BLaER1 treated with 17β-estradiol and CSF1 and Interleukin-3, amounts not matched to agents 10 nM and 100 nM (cell line): ENCODE results near the gene EMP1.

Experiments used
- H3K27ac ChIP-seq, 11 experiments: shearing (Covaris generic); formaldehyde crosslinking; 2 replicates each; pipeline ENCODE4 v1.8.1; 2022
- H3K27me3 ChIP-seq, 11 experiments: shearing (Covaris generic); formaldehyde crosslinking; 2 replicates each; pipeline ENCODE4 v1.8.1; 2022
- H3K36me3 ChIP-seq, 11 experiments: shearing (Covaris generic); formaldehyde crosslinking; 2 replicates each; pipeline ENCODE4 v1.8.1; 2022
- H3K4me1 ChIP-seq, 10 experiments: shearing (Covaris generic); formaldehyde crosslinking; 2 replicates each; pipeline ENCODE4 v1.8.1; 2022
- H3K4me2 ChIP-seq, 11 experiments: shearing (Covaris generic); formaldehyde crosslinking; 2 replicates each; pipeline ENCODE4 v1.8.1; 2022
- H3K4me3 ChIP-seq, 10 experiments: shearing (Covaris generic); formaldehyde crosslinking; 2 replicates each; pipeline ENCODE4 v1.8.1; 2022
- H3K9ac ChIP-seq, 11 experiments: shearing (Covaris generic); formaldehyde crosslinking; 2 replicates each; pipeline ENCODE4 v1.8.1; 2022
- H3K9me3 ChIP-seq, 11 experiments: shearing (Covaris generic); formaldehyde crosslinking; replicated peaks in 1 of 11; 2 replicates each; pipeline ENCODE4 v1.8.1; 2022
- H4K20me1 ChIP-seq, 11 experiments: shearing (Covaris generic); formaldehyde crosslinking; 2 replicates each; pipeline ENCODE4 v1.8.1; 2022
- Cebpa-rat ChIP-seq, 11 experiments: shearing (Covaris generic); IDR thresholded peaks; 2 replicates each; pipeline ENCODE4 v1.8.1; 2022

Gene EMP1

DNA sequence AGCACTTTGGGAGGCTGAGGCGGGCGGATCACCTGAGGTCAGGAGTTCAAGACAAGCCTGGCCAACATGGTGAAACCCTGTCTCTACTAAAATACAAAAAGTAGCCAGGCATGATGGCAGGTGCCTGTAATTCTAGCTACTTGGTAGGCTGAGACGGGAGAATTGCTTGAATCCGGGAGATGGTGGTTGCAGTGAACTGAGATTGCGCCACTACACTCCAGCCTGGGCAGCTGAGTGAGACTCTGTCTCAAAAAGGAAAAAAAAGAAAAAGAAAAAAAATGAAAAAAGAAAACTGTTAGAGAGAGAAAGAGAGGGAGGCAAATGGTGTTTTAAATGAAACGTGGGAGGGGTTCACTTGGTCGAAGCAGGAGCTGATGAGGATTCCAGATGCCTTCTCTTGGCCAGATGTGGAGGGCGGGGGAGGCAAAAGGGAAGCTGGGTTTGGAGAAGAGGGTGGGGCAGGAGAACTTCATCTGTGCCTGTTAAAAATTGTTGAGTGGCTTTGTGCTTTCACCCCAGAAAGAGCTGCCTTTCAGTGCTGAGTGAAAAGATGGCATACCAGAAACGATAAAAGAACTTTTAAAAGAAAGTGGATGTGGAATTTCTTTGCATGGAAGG is 1.1 kb downstream of the EMP1 start:
- Histone ChIP-seq H3K4me2 (peak overlapping the region; percentile 88 to 99 (median 94)), H3K36me3 (peaks cover 0 to 16% (median 0%) of the 10 kb centered on the region in 11 experiments; a peak in 4 of 22 replicates), H3K27ac (peak overlapping the region in 6 of 11 experiments; percentile 31 to 92 (median 78); a peak in 10 of 22 replicates)

DNA sequence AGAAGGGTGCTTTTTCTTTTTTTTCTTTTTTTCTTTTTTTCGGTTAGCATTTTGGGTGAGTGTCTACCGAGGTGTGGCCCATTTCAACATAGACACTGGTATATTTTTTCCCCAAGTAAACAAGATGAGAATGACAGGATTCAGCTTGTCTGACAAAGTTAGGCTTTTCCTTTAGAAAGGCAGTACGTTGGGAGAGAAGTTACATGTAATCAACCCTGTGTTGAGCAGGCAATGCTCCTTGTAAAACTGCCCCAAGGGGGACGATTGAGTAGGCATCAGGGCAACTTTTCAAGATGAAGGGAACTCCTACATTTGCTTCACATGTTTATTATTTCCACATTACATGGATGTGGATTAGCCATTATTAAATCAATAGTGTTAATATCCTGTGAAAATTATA is 1.7 kb downstream of the EMP1 start:
- Histone ChIP-seq H4K20me1 (peaks cover 0 to 34% (median 0%) of the 10 kb centered on the region in 11 experiments; a peak in 5 of 22 replicates), H3K9me3 (no peaks in the 10 kb centered on the region), H3K4me2 (peak overlapping the region; percentile 88 to 99 (median 94)), H3K36me3 (peaks cover 0 to 22% (median 0%) of the 10 kb centered on the region in 11 experiments; a peak in 4 of 22 replicates), H3K4me1 (peaks cover 70 to 98% (median 91%) of the 10 kb centered on the region in 10 experiments), H3K9ac (peak overlapping the region in 5 of 11 experiments; percentile 51 to 90 (median 84); a peak in 7 of 22 replicates), H3K27me3 (peaks cover 0 to 10% (median 0%) of the 10 kb centered on the region in 11 experiments; a peak in 4 of 22 replicates), H3K4me3 (peak overlapping the region in 7 of 10 experiments; percentile 54 to 74 (median 69); a peak in 12 of 20 replicates), H3K27ac (peak overlapping the region in 3 of 11 experiments; percentile 78 to 92 (median 83); a peak in 6 of 22 replicates)
- no peak for TF ChIP-seq Cebpa-rat (IDR thresholded peaks at IDR 0.05)

More for the DNA sequence above, 1.1 kb downstream of the EMP1 start:
- 0 out of 22 replicates have a peak, but pooled peaks of 2 of the 11 experiments have one; percentile 9 to 24 for TF ChIP-seq Cebpa-rat (IDR thresholded peaks at IDR 0.05)
- peaks cover 0 to 28% (median 0%) of the 10 kb centered on the region in 11 experiments; a peak in 5 of 22 replicates for H4K20me1 ChIP-seq
- no peaks in the 10 kb centered on the region for H3K9me3 ChIP-seq
- H3K4me3 ChIP-seq, result peak overlapping the region in 8 of 10 experiments; percentile 39 to 74 (median 62); a peak in 14 of 20 replicates
- peaks cover 0 to 10% (median 0%) of the 10 kb centered on the region in 11 experiments; a peak in 4 of 22 replicates for H3K27me3 ChIP-seq
- H3K9ac ChIP-seq, result peak overlapping the region in 5 of 11 experiments; percentile 51 to 90 (median 84); a peak in 11 of 22 replicates
- peaks cover 73 to 92% (median 87%) of the 10 kb centered on the region in 10 experiments for H3K4me1 ChIP-seq

DNA sequence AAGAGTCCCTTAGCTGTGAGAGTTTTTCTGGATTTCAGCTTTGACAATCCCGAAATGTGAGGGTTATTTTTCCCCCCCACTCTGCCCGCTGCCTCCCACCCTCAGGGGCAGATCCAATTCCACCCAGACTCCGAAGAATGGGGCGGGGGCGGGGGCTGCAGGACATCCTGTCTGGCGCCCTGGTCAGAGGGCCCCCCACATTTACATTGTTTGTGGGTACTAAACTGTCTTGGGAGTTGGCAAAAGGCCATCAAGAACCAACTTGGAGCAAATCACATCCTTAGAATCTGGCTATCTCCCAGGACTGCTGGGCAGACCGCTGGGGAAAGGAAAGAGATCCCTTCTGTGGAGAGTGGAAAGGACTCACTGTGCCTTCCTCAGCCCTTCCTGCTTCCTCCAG is 2.4 kb downstream of the EMP1 start:
- Histone ChIP-seq H3K4me1 (peaks cover 63 to 96% (median 87%) of the 10 kb centered on the region in 10 experiments), H3K4me2 (peak overlapping the region; percentile 16 to 99 (median 94); a peak in 21 of 22 replicates), H3K9me3 (no peaks in the 10 kb centered on the region), H3K27ac (peak overlapping the region in 6 of 11 experiments; percentile 3 to 92 (median 47); a peak in 6 of 22 replicates), H3K9ac (peak overlapping the region in 3 of 11 experiments; percentile 84 to 90 (median 85); a peak in 5 of 22 replicates), H3K27me3 (peaks cover 0 to 10% (median 0%) of the 10 kb centered on the region in 11 experiments; a peak in 4 of 22 replicates), H4K20me1 (peaks cover 0 to 41% (median 0%) of the 10 kb centered on the region in 11 experiments; a peak in 5 of 22 replicates), H3K4me3 (peak overlapping the region in 4 of 10 experiments; percentile 69 to 74 (median 72); a peak in 8 of 20 replicates), H3K36me3 (peaks cover 0 to 28% (median 0%) of the 10 kb centered on the region in 11 experiments; a peak in 4 of 22 replicates)
- no peak for TF ChIP-seq Cebpa-rat (IDR thresholded peaks at IDR 0.05)

DNA sequence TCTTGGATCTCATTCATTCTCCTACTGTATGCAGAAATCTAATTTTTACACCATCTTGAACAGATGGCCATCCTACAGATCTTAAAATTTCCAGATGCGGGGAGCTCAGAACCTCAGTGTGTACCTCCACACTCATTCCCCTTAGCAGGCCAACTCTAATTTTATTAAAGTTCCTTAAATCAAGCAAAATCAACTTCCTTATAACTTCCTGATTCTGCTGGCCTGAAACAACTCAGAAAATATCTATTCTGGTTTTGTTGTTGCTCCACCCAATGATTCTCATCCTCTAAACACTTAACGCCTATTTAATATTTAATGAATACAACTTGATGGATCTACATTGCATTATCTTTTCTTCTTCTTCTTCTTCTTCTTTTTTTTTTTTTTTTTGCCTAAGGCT is 3.1 kb downstream of the EMP1 start:
- Histone ChIP-seq H3K4me1 (peaks cover 56 to 96% (median 83%) of the 10 kb centered on the region in 10 experiments), H3K4me2 (peak overlapping the region; percentile 16 to 99 (median 94); a peak in 21 of 22 replicates)
- TF ChIP-seq Cebpa-rat (IDR thresholded peaks at IDR 0.05), result no peak

DNA sequence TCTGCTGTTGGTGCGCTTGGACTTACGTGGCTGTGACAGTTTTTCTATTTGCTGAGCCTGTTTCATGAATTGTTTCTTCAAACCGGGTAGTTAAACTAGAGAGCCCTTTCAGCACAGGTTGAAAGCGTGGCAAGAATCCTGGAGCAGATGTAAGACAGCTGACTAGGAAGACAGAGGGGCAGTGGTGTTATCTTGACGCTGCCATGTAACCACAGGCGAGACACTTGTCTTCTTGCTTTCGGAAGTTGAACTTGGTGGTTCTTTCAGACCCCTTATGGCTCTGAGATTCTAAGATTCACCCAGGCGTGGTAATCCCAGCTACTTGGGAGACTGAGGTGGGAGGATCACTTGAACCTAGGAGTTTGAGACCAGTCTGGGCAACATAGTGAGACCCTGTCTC is 4.3 kb downstream of the EMP1 start:
- peak overlapping the region in 3 of 10 experiments; percentile 69 to 74 (median 73); a peak in 5 of 20 replicates for H3K4me3 ChIP-seq
- TF ChIP-seq Cebpa-rat (IDR thresholded peaks at IDR 0.05), result no peak
- H3K9me3 ChIP-seq, result no peaks in the 10 kb centered on the region
- H3K27me3 ChIP-seq, result peaks cover 0 to 10% (median 0%) of the 10 kb centered on the region in 11 experiments; a peak in 4 of 22 replicates
- peaks cover 47 to 95% (median 79%) of the 10 kb centered on the region in 10 experiments for H3K4me1 ChIP-seq
- no peak overlapping the region for H3K27ac ChIP-seq
- peak overlapping the region in 1 of 11 experiments; percentile 9; a peak in 1 of 22 replicates for H3K9ac ChIP-seq
- peaks cover 0 to 60% (median 0%) of the 10 kb centered on the region in 11 experiments; a peak in 5 of 22 replicates for H4K20me1 ChIP-seq
- peak overlapping the region; percentile 53 to 99 (median 88) for H3K4me2 ChIP-seq
- peaks cover 0 to 35% (median 0%) of the 10 kb centered on the region in 11 experiments; a peak in 4 of 22 replicates for H3K36me3 ChIP-seq

More for the DNA sequence above, 3.1 kb downstream of the EMP1 start:
- Histone ChIP-seq H3K9me3 (no peaks in the 10 kb centered on the region), H3K36me3 (peaks cover 0 to 35% (median 0%) of the 10 kb centered on the region in 11 experiments; a peak in 4 of 22 replicates), H3K27ac (peak overlapping the region in 4 of 11 experiments; percentile 3 to 92 (median 44); a peak in 6 of 22 replicates), H3K4me3 (peak overlapping the region in 4 of 10 experiments; percentile 49 to 74 (median 71); a peak in 8 of 20 replicates), H4K20me1 (peaks cover 0 to 48% (median 0%) of the 10 kb centered on the region in 11 experiments; a peak in 5 of 22 replicates), H3K27me3 (peaks cover 0 to 10% (median 0%) of the 10 kb centered on the region in 11 experiments; a peak in 4 of 22 replicates), H3K9ac (peak overlapping the region in 2 of 11 experiments; percentile 84 to 90; a peak in 2 of 22 replicates)

DNA sequence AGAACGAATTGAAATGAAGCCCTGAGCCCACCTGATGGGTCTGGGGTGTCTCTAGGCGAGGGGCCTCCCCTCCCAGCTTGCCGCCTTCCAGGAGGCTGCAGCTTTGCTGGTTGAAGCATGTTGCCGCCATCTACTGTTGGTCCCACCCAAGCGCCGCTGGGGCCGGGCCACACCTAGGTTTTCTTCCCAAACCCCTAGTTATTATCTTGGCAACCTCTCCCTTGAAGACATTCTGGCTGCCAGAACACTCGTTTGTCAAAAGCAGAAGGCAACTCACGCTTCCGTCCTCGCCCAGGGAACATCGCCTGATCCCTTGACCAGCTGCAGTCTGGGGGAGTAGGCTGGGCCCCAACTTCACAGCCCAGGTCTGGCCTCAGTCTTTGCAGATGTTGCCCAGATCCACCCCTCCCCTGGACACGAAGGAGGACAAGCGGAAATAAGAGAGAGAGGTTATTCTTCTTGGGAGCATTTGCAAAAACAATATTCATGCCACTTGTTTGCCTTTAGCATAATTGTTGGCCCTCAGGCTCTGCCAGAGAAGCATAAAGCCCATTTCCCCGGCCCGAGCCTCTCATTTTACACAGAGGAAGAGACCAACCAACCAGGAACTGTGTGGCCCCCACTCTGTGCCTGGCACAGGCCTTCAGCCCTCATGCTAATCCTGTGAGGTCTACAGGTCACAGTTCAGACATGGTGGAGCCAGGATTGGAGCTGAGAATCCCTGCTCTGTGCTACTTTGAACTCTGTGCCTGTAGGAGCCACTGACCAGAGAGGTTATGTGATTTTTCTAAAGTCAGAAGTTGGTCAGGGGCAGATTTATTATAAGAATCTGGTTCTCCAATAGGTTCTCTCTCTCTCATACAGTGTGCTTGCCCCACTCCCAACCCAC is 6.8 kb downstream of the EMP1 start:
- no peak overlapping the region for H3K27ac ChIP-seq

DNA sequence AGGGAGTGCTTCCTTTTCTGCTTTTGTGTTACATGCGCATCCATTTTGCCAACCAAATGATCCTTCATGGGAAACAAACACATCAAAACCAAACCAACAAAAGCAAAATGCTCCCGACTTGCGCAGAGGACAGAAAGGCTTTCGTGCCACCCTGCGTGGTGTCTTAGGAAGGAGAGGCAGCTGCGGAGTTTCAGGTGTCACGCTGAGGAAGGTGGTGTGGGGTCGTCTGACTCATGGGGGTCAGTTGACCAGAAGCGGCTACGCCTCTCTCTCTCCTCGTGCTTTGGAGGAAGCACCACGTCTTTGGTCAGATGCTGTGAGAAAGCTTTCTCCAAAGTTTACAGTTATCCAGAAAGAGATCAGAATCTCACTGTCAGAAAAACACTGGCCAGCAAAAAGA is 7.9 kb downstream of the EMP1 start:
- peaks cover 33 to 100% (median 83%) of the 10 kb centered on the region in 10 experiments for H3K4me1 ChIP-seq
- no peak overlapping the region for H3K27ac ChIP-seq
- peak overlapping the region in 4 of 11 experiments; percentile 4 to 99 (median 98); a peak in 7 of 22 replicates for H3K4me2 ChIP-seq

More for the DNA sequence above, 6.8 kb downstream of the EMP1 start:
- peaks cover 0 to 35% (median 0%) of the 10 kb centered on the region in 11 experiments; a peak in 4 of 22 replicates for H3K36me3 ChIP-seq
- peak overlapping the region in 1 of 11 experiments; percentile 19; a peak in 2 of 22 replicates for H3K9ac ChIP-seq
- no peaks in the 10 kb centered on the region for H3K9me3 ChIP-seq
- no peak for TF ChIP-seq Cebpa-rat (IDR thresholded peaks at IDR 0.05)
- peaks cover 0 to 85% (median 0%) of the 10 kb centered on the region in 11 experiments; a peak in 5 of 22 replicates for H4K20me1 ChIP-seq
- H3K4me2 ChIP-seq, result peak overlapping the region in 8 of 11 experiments; percentile 10 to 99 (median 30); a peak in 12 of 22 replicates
- H3K4me3 ChIP-seq, result no peak overlapping the region
- peaks cover 37 to 100% (median 83%) of the 10 kb centered on the region in 10 experiments for H3K4me1 ChIP-seq
- H3K27me3 ChIP-seq, result peaks cover 0 to 5% (median 0%) of the 10 kb centered on the region in 11 experiments; a peak in 2 of 22 replicates

More for the DNA sequence above, 7.9 kb downstream of the EMP1 start:
- Histone ChIP-seq H4K20me1 (peaks cover 0 to 96% (median 0%) of the 10 kb centered on the region in 11 experiments; a peak in 5 of 22 replicates), H3K36me3 (peaks cover 0 to 35% (median 0%) of the 10 kb centered on the region in 11 experiments; a peak in 4 of 22 replicates), H3K27me3 (0 out of 22 replicates have a peak, but pooled peaks cover 0 to 4% (median 0%) of the 10 kb centered on the region in 11 experiments), H3K9ac (peak overlapping the region in 1 of 11 experiments; percentile 29; a peak in 1 of 22 replicates), H3K9me3 (no peaks in the 10 kb centered on the region), H3K4me3 (no peak overlapping the region)
- TF ChIP-seq Cebpa-rat (IDR thresholded peaks at IDR 0.05), result no peak
